ENCODE data around the gene FAM174A. TPM values are rescaled to one million over a fixed set of nuclear protein-coding genes. Genes with fewer than 3 reads are reported as not detected.

The FAM174A gene
- total RNA-seq, 1 experiment from 2014 or later, result 3.1 TPM

DNA sequence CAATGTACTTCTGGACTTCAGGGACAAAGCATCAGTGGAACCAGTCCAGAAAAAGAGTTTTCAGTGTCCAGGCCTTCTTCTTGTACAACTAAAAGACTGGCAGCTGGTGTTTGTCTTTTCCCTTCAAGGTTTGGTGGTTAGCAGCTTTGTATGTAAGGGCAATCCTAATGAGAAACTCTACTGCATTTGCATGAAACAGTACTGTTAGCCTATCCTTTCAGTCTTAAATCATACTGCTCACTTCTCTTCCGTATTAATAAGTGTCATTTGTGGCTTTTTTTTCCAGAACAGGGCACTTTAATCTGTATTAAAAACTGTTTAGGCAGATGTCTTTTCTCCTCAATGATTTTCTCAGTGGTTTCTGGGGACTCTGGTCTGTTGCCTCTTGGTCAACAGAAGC, 48.9 kb downstream of the FAM174A start:
- Histone ChIP-seq H3K4me1 (ENCODE audit: insufficient read depth, low read length, poor library complexity, severe bottlenecking) (no peaks in the 10 kb centered on the region), H3K4me3 (ENCODE audit: low read depth, low read length, poor library complexity, severe bottlenecking) (no peak overlapping the region), H3K36me3 (ENCODE audit: insufficient read depth, low read length, poor library complexity, severe bottlenecking) (no peaks in the 10 kb centered on the region), H3K27me3 (replicated peaks; ENCODE audit: insufficient read depth, low read depth, low read length, poor library complexity) (no peaks in the 10 kb centered on the region), H3K9me3 (ENCODE audit: low read depth, low read length, poor library complexity, severe bottlenecking) (no peaks in the 10 kb centered on the region), H3K27ac (ENCODE audit: low read depth, low read length, poor library complexity, severe bottlenecking) (no peak overlapping the region)
- DNase-seq (ENCODE audit: low spot score), result no peak
- TF ChIP-seq, protein P1, sequence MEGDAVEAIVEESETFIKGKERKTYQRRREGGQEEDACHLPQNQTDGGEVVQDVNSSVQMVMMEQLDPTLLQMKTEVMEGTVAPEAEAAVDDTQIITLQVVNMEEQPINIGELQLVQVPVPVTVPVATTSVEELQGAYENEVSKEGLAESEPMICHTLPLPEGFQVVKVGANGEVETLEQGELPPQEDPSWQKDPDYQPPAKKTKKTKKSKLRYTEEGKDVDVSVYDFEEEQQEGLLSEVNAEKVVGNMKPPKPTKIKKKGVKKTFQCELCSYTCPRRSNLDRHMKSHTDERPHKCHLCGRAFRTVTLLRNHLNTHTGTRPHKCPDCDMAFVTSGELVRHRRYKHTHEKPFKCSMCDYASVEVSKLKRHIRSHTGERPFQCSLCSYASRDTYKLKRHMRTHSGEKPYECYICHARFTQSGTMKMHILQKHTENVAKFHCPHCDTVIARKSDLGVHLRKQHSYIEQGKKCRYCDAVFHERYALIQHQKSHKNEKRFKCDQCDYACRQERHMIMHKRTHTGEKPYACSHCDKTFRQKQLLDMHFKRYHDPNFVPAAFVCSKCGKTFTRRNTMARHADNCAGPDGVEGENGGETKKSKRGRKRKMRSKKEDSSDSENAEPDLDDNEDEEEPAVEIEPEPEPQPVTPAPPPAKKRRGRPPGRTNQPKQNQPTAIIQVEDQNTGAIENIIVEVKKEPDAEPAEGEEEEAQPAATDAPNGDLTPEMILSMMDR (conservative IDR thresholded peaks at IDR 0.05; ENCODE audit: low read depth, low read length), result no peak
- TF ChIP-seq EZH2 (IDR thresholded peaks at IDR 0.05; ENCODE audit: borderline replicate concordance, low read depth, low read length, poor library complexity, severe bottlenecking), result no peak
- CTCF ChIA-PET, result no interaction called here
- no TSS peak for BruUV-seq (replicated peaks)
- POLR2A ChIA-PET (ENCODE audit: low non-redundant PET), result no interaction called here
- intact Hi-C loops (cut with micrococcal nuclease; ENCODE audit: unreplicated experiment), result no loop called here

DNA sequence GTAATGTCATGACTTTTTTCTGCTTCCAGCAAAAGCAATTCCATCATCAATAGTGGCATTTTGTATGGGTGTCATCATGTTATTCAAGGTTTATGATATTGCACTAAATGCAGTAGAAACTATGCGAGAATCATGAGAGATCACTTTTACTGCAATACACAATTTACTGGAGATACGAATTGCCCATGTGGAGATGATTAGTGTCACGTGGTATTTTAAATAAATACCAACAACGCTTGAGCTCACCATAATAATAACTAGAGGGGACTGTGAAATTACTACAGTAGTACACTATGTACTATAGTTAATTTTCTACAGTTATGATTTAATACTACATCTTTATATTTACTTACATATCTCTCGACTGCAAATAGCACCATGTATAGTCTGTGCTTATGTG, 49.7 kb downstream of the FAM174A start:
- no peak for DNase-seq (ENCODE audit: low spot score)
- TF ChIP-seq, protein P1 (conservative IDR thresholded peaks at IDR 0.05; ENCODE audit: low read depth, low read length), result no peak
- no peak for TF ChIP-seq EZH2 (IDR thresholded peaks at IDR 0.05; ENCODE audit: borderline replicate concordance, low read depth, low read length, poor library complexity, severe bottlenecking)
- H3K27me3 ChIP-seq (replicated peaks; ENCODE audit: insufficient read depth, low read depth, low read length, poor library complexity), result no peaks in the 10 kb centered on the region
- no peaks in the 10 kb centered on the region for H3K36me3 ChIP-seq (ENCODE audit: insufficient read depth, low read length, poor library complexity, severe bottlenecking)
- no peaks in the 10 kb centered on the region for H3K4me1 ChIP-seq (ENCODE audit: insufficient read depth, low read length, poor library complexity, severe bottlenecking)
- H3K27ac ChIP-seq (ENCODE audit: low read depth, low read length, poor library complexity, severe bottlenecking), result no peak overlapping the region
- POLR2A ChIA-PET (ENCODE audit: low non-redundant PET), result no interaction called here
- no TSS peak for BruUV-seq (replicated peaks)
- CTCF ChIA-PET, result no interaction called here
- no peaks in the 10 kb centered on the region for H3K9me3 ChIP-seq (ENCODE audit: low read depth, low read length, poor library complexity, severe bottlenecking)
- intact Hi-C loops (cut with micrococcal nuclease; ENCODE audit: unreplicated experiment), result no loop called here
- H3K4me3 ChIP-seq (ENCODE audit: low read depth, low read length, poor library complexity, severe bottlenecking), result no peak overlapping the region

DNA sequence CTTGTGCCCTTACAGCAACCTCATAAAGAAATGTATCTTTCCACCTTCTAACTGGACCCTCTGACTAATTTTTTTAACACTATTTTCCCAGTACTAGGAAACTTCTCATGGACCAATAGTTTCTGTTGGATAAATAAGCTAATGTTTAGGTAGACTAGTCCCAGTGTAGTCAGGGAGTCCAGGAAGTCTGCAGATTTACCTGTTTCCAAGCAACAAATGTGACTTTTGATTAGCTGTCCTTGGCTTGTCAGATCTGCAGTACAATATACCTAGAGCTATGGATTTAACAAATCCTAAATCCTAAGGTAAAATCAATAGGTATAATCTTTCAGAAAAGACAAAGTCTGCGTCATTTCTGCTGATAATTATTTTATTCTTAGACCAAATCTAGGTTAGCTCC, 55.7 kb downstream of the FAM174A start:
- CTCF ChIA-PET, result no interaction called here
- no peak overlapping the region for H3K27ac ChIP-seq (ENCODE audit: low read depth, low read length, poor library complexity, severe bottlenecking)
- intact Hi-C loops (cut with micrococcal nuclease; ENCODE audit: unreplicated experiment), result no loop called here
- no TSS peak for BruUV-seq (replicated peaks)
- H3K4me3 ChIP-seq (ENCODE audit: low read depth, low read length, poor library complexity, severe bottlenecking), result no peak overlapping the region
- TF ChIP-seq EZH2 (IDR thresholded peaks at IDR 0.05; ENCODE audit: borderline replicate concordance, low read depth, low read length, poor library complexity, severe bottlenecking), result no peak
- TF ChIP-seq, protein P1 (conservative IDR thresholded peaks at IDR 0.05; ENCODE audit: low read depth, low read length), result no peak
- POLR2A ChIA-PET (ENCODE audit: low non-redundant PET), result no interaction called here
- no peaks in the 10 kb centered on the region for H3K27me3 ChIP-seq (replicated peaks; ENCODE audit: insufficient read depth, low read depth, low read length, poor library complexity)
- H3K36me3 ChIP-seq (ENCODE audit: insufficient read depth, low read length, poor library complexity, severe bottlenecking), result no peaks in the 10 kb centered on the region
- no peaks in the 10 kb centered on the region for H3K9me3 ChIP-seq (ENCODE audit: low read depth, low read length, poor library complexity, severe bottlenecking)
- no peak for DNase-seq (ENCODE audit: low spot score)
- no peaks in the 10 kb centered on the region for H3K4me1 ChIP-seq (ENCODE audit: insufficient read depth, low read length, poor library complexity, severe bottlenecking)
